Activated T-cell treated with anti-CD3 and anti-CD28 coated beads, Interleukin-2, amount 50 U/mL, for 72 hours (primary cell): Measurements from ENCODE around the gene KRT17. TPM values are rescaled to one million over a fixed set of nuclear protein-coding genes. Genes with fewer than 3 reads are reported as not detected.
"Not testable (repeated sequence)": the region's sequence is repeated elsewhere in the genome, so short reads cannot be mapped to it uniquely, and the experiment has no call there.

Experiments
- ATAC-seq, 2 donors: fragments of 150-1000 bp; cut with Tn5 transposase; replicated peaks in 1 of 2; 2 replicates each; pipeline ENCODE4 v1.10.0; 2021; ENCODE audit warnings: moderate library complexity in 2 of 2, mild to moderate bottlenecking in 1 of 2
- DNase-seq, 2 donors: peaks; one replicate each; pipeline ENCODE4 v3.0.0; 2021 to 2022; ENCODE audit warnings: mixed read lengths in 1 of 2
- H3K27ac Mint-ChIP-seq: one replicate; pipeline ENCODE4 v1.8.0; 2022; ENCODE audit warnings: mild to moderate bottlenecking, moderate library complexity, mixed read lengths
- H3K27me3 Mint-ChIP-seq: one replicate; pipeline ENCODE4 v1.8.0; 2022; ENCODE audit warnings: low read depth, mixed read lengths
- H3K36me3 Mint-ChIP-seq, 2 donors: one replicate each; pipeline ENCODE4 v1.8.0; 2022; ENCODE audit warnings: mixed read lengths in 2 of 2, mild to moderate bottlenecking in 1 of 2; ENCODE audit not compliant: insufficient read depth in 2 of 2
- H3K4me1 Mint-ChIP-seq: one replicate; pipeline ENCODE4 v1.8.0; 2022; ENCODE audit warnings: low read depth, mixed read lengths
- H3K4me3 Mint-ChIP-seq, 2 donors: one replicate each; pipeline ENCODE4 v1.8.0; 2022; ENCODE audit warnings: mild to moderate bottlenecking in 2 of 2, mixed read lengths in 2 of 2, moderate library complexity in 2 of 2
- H3K9me3 Mint-ChIP-seq, 2 donors: one replicate each; pipeline ENCODE4 v1.8.0; 2022; ENCODE audit warnings: mixed read lengths in 2 of 2
- total RNA-seq, 2 donors: library from RNA; stranded (reverse); gene quantifications; one replicate each; pipeline ENCODE4 v1.2.3, GENCODE V29; 2022

KRT17 gene
- total RNA-seq, 2 donors from 2014 or later: 0.63 TPM; not detected in 1

DNA sequence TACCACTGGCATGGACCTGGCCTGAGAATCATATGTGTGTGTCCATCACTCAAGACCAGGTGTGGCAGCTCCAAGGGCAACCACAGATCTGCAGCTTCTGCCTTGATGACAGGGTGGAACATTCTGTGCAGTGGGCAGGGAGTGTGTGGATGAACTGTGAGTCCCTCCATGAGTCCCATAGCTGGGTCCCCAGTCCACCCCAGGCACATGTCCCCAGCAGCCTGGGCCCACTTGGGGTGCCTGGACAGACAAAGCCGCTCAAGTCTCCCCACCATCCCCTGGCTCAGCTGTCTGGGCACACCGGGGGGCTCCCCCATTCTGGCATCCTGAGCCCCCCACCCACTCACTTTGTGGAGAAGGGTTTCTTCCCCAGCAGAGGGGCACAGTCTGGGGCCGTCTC lies 7.2 kb downstream of the KRT17 start:
- ATAC-seq (no peak), DNase-seq (no peak)
- Mint-ChIP-seq H3K36me3 (no peaks in the 10 kb centered on the region), H3K27ac (no peak overlapping the region), H3K4me1 (no peaks in the 10 kb centered on the region), H3K9me3 (no peaks in the 10 kb centered on the region), H3K4me3 (no peak overlapping the region), H3K27me3 (no peaks in the 10 kb centered on the region)

DNA sequence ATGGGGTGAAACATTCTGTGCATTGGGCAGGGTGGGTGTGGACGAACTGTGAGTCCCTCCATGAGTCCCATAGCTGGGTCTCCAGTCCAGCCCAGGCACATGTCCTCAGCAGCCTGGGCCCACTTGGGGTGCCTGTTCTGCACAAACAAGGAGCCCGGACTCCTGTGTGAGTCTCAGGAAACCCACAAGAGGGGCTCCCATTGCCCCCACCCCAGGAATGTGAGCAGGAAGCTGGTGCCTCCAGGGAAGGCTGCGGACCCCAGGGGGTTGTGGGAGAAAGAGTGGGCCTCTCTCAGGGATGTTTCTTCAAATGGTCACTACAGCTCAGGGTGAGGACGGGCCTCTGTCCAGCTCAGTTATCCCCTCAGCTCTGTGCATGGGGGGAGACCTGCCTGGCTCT lies 7.9 kb downstream of the KRT17 start:
- H3K27me3 Mint-ChIP-seq, H3K4me1 Mint-ChIP-seq, H3K9me3 Mint-ChIP-seq, ATAC-seq, H3K4me3 Mint-ChIP-seq, H3K36me3 Mint-ChIP-seq, DNase-seq, H3K27ac Mint-ChIP-seq: not testable (repeated sequence)

DNA sequence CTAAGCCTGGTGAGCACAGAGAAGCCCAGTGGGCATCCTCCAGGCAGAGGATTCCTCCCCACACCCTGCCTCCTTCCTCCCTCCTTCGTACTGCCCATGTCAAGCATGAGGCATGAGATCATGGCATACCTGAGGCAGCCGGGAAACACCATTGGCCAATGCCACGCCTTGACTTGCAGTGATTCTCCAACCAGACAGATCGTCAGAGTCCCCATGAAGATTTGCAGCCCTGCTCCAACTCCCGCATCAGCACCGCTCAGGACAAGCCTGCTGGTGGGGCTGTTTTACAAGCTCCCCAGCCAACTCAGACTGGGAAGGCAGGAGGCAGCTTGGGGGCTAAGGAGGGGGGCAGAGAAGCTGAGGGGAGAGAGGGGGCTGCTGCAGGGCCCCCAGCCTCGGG lies 8.9 kb downstream of the KRT17 start:
- Mint-ChIP-seq H3K27ac (no peak overlapping the region), H3K4me1 (no peaks in the 10 kb centered on the region), H3K27me3 (no peaks in the 10 kb centered on the region), H3K36me3 (no peaks in the 10 kb centered on the region), H3K9me3 (no peaks in the 10 kb centered on the region), H3K4me3 (no peak overlapping the region)
- ATAC-seq (no peak), DNase-seq (no peak)

DNA sequence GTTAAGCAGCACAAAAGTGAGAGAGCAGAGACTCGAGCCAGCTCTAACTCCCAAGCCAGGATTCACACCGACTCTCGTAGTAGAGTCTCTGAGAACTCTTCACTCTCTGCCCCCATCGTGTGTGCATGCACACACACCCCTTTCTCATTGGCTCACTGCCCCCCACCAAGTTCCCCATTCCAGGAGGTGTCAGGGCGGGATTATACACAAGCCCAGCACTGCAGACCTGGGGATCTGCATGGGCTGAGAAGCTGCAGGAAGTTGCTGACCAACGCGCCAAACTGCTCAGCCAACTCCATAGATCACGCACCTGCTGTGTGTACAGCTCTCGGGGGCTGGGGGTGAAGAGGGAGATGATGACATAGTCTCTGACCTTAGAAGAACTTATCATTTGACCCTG lies 9.6 kb downstream of the KRT17 start:
- DNase-seq, H3K4me1 Mint-ChIP-seq, H3K27ac Mint-ChIP-seq, H3K27me3 Mint-ChIP-seq, ATAC-seq, H3K4me3 Mint-ChIP-seq, H3K9me3 Mint-ChIP-seq, H3K36me3 Mint-ChIP-seq: not testable (repeated sequence)

DNA sequence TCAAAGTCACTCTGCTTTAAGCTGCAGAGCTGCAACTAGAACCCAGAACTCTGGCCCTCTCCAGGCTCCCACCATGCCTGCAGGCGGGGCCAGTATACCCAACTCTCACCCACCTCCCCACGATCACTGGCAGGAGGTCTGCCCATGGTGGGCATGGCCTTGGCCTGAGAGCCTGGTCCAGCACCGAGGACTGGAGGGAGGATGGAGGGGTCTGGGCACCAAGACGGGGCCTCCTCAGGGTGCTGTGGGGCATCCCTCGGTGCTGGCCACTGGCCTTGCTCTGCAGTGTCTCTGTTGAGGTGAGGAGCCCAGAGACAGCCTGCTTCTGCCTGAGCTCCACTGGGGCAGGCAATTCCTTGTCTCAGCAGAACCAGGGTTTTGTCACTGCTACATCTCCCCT lies 10.3 kb downstream of the KRT17 start:
- H3K4me1 Mint-ChIP-seq: no peaks in the 10 kb centered on the region
- no peak overlapping the region for H3K4me3 Mint-ChIP-seq
- H3K27ac Mint-ChIP-seq: no peak overlapping the region
- H3K27me3 Mint-ChIP-seq: peaks cover 10% of the 10 kb centered on the region
- H3K9me3 Mint-ChIP-seq: no peaks in the 10 kb centered on the region
- ATAC-seq (no peak), DNase-seq (no peak)
- no peaks in the 10 kb centered on the region for H3K36me3 Mint-ChIP-seq

DNA sequence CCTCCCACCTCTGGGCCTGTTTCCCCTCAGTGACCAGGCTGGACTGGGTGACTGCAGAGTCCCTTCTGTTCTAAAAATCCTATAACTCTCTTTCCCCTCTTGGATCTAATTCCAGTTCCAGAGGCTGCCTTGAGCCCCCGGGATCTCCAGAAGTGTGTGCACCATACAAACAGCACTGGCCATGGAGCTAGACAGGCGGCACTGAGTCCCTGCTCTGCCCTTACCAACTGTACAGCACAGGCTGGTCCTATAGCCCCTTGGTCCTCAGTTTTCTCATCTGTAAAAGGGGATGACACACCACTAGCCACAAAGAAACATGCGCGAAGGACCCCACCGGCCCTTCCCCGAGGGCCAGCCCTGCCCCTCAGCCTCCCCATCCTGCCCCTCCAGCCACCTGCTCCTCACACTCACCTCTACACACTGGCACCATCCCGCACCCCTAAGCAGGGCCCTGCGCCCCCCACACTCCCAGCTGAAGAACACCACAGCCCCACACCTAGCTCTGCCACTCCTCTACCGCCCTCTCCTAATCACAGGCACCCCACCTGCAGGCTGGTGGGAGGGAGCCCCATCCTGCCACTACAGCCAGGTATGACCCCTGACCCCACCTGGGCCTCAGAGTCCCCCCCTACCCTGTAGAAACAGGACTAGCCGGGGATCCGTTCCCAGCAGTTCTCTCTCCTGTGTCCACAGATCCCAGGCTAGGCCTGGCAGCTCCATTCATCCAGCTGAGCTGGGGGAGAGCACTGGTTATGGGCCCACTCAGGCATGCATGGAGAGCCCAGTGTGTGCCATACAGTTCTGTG lies 10.9 kb downstream of the KRT17 start:
- no peak for ATAC-seq
- H3K36me3 Mint-ChIP-seq: no peaks in the 10 kb centered on the region
- H3K27me3 Mint-ChIP-seq: peaks cover 16% of the 10 kb centered on the region
- no peaks in the 10 kb centered on the region for H3K4me1 Mint-ChIP-seq
- no peaks in the 10 kb centered on the region for H3K9me3 Mint-ChIP-seq
- no peak for DNase-seq
- H3K4me3 Mint-ChIP-seq: no peak overlapping the region
- H3K27ac Mint-ChIP-seq: no peak overlapping the region

DNA sequence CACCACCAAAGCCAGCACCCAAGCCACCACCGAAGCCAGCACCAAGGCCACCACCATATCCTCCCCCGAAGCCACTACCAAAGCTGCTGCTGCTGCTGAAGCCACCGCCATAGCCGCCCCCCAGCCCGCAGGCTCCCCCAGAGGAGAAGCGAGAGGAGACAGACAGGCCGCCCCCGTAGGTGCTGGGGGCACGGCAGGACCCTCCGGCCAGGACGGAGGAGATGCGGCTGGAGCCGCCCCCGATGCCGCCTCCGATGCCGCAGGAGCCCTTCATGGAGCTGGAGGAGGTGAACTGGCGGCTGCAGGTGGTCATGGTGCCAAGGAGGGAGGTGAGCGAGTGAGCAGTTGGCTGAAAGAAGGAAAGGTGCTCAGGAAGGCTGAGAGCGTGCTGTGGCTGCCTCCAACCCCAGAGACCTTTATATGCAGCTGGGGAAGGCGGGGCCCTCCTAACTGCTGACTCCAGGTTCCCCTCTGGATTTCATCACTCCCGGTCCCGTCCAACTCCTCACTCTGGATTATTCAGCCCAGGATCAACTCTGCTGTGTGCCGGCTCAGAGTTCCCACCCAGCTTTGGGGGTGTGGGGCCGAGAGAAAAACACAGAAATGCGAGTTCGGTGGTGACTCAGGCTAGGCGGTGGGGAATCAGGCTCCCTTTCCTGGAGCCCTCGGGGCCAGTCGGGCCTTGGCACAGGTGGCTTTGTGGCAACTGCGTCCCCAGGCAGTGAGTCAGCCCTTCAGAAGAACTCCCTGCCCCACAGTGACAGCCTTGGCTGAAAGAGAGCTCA lies 11.8 kb downstream of the KRT17 start, which contains the start of gene KRT16:
Gene KRT16 (minus strand): TSS at position 392 of the 785 bp plus-strand sequence. CDS start 79 bp downstream, at position 313.
- DNase-seq, H3K27ac Mint-ChIP-seq, ATAC-seq, H3K9me3 Mint-ChIP-seq, H3K4me3 Mint-ChIP-seq, H3K36me3 Mint-ChIP-seq, H3K4me1 Mint-ChIP-seq: not testable (repeated sequence)
- peaks cover 16% of the 10 kb centered on the region for H3K27me3 Mint-ChIP-seq

DNA sequence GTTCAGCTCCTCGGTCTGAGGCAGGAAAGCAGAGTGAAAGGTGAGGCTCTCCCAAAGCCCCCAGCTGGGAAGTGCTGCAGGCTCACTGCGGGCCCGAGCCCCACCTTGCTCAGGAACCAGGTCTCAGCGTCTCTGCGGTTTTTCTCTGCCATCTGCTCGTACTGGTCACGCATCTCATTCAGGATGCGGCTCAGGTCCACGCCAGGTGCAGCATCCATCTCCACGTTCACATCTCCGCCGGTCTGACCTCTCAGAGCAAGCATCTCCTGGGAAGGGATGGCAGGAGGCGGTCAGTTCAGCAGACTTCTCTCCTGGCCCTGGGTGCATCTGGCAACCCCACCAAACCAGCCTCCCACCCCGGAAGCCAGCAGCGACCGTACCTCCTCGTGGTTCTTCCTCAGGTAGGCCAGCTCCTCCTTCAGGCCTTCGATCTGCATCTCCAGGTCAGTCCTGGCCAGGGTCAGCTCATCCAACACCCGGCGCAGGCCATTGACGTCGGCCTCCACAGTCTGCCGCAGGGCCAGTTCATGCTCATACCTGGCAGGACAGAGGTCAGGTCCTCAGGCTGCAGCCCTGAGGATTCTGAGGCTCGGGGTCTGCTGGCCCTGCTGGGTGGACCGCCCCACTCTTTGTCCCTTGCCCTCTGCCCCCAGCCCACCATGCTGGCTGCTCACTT lies 13.3 kb downstream of the KRT17 start:
- H3K27me3 Mint-ChIP-seq: peaks cover 16% of the 10 kb centered on the region
- no peaks in the 10 kb centered on the region for H3K4me1 Mint-ChIP-seq
- peaks cover 8 to 9% of the 10 kb centered on the region in 2 donors for H3K36me3 Mint-ChIP-seq
- DNase-seq (no peak), ATAC-seq (no peak)
- peaks cover 8 to 12% of the 10 kb centered on the region in 2 donors for H3K9me3 Mint-ChIP-seq
- H3K4me3 Mint-ChIP-seq: no peak overlapping the region
- H3K27ac Mint-ChIP-seq: no peak overlapping the region

DNA sequence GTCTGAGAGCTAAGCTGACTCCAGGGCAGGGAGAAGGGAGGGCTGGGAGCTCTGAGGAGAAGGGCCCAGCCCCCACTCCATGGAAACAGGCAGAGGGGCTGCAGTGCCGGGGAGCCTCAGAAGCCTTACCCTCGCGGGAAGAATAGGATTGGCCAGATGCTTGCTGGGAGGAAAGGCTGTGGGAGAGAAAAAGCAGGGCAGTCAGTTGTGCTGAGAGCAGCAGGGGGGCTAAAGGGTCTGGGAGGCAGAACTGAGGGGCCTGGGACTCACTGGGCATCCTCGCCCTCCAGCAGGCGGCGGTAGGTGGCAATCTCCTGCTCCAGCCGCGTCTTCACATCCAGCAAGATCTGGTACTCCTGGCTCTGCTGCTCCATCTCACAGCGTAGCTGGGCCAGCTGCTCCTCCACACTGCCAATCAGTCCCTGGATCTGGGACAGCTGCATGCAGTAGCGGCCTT lies 14.3 kb downstream of the KRT17 start:
- H3K4me1 Mint-ChIP-seq, H3K4me3 Mint-ChIP-seq, ATAC-seq, H3K27ac Mint-ChIP-seq, DNase-seq: not testable (repeated sequence)
- H3K9me3 Mint-ChIP-seq: peaks cover 11 to 16% of the 10 kb centered on the region in 2 donors
- peaks cover 10 to 13% of the 10 kb centered on the region in 2 donors for H3K36me3 Mint-ChIP-seq
- H3K27me3 Mint-ChIP-seq: peaks cover 16% of the 10 kb centered on the region

DNA sequence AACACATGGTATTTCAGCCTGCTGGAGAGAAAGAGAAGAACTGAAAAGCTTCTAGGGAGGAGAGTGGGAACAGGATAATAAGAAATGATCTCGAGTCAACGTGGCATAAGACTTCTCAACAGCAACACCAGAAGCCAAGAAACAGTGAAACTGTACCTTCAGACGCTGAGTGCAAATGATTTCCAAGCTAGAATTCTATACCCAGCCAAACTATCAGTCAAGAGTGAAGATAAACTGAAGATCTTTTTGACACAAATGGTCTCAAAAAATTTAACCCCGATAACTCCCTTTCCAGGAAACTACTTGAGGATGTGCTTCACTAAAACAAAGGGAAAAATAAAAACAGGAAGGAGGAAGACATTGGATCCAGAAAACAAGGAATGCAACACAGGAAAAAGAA lies 17.4 kb downstream of the KRT17 start:
- H3K4me3 Mint-ChIP-seq, H3K27ac Mint-ChIP-seq, ATAC-seq, H3K4me1 Mint-ChIP-seq, DNase-seq: not testable (repeated sequence)
- Mint-ChIP-seq H3K27me3 (peaks cover 26% of the 10 kb centered on the region), H3K9me3 (peaks cover 11 to 16% of the 10 kb centered on the region in 2 donors), H3K36me3 (peaks cover 10 to 14% of the 10 kb centered on the region in 2 donors)

DNA sequence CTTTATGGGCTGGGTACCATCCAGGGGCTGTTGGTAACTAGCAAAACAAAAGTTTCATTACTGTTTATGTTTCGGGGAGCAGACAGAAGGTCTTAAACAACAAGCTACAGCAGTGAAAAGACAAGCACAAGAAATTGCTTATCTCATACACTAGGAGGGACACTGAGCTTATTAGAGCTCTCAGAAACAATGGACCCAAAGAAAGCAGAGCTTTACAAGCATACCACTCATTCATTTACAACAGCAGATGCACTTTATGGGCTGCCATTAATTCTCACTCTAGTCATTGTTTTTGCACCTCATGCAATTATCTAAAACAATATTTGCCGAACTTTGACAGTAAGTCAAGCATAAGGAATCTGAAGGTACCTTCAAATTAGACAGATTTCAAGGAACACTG lies 21.9 kb downstream of the KRT17 start:
- Mint-ChIP-seq H3K4me3 (no peak overlapping the region), H3K27ac (no peak overlapping the region), H3K9me3 (peaks cover 14 to 16% of the 10 kb centered on the region in 2 donors), H3K4me1 (no peaks in the 10 kb centered on the region), H3K27me3 (peaks cover 16% of the 10 kb centered on the region), H3K36me3 (peaks cover 10 to 14% of the 10 kb centered on the region in 2 donors)
- ATAC-seq (no peak), DNase-seq (no peak)

DNA sequence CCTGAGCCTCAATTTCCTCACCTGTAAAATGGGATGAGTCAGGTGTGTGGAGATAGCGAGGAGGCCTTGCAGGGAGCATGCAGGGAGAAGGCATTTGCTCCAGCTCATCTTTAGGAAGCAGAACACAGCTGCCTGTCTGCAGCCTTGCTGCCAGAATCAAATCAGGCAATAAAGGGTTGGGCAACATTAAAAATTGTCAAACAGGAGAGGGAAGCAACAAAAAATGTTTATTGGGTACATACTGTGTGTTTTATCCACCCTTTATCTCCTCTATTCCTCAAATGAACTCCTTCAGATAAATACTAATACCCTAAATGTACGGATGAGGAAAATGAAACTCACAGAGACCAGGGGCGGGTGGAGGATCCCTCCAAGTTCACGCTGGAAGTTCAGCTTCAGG lies 24.1 kb downstream of the KRT17 start:
- DNase-seq (no peak), ATAC-seq (no peak)
- H3K9me3 Mint-ChIP-seq: peaks cover 0 to 5% of the 10 kb centered on the region in 2 donors
- H3K27ac Mint-ChIP-seq: no peak overlapping the region
- peaks cover 26% of the 10 kb centered on the region for H3K27me3 Mint-ChIP-seq
- no peak overlapping the region for H3K4me3 Mint-ChIP-seq
- no peaks in the 10 kb centered on the region for H3K4me1 Mint-ChIP-seq
- peaks cover 0 to 1% of the 10 kb centered on the region in 2 donors for H3K36me3 Mint-ChIP-seq

DNA sequence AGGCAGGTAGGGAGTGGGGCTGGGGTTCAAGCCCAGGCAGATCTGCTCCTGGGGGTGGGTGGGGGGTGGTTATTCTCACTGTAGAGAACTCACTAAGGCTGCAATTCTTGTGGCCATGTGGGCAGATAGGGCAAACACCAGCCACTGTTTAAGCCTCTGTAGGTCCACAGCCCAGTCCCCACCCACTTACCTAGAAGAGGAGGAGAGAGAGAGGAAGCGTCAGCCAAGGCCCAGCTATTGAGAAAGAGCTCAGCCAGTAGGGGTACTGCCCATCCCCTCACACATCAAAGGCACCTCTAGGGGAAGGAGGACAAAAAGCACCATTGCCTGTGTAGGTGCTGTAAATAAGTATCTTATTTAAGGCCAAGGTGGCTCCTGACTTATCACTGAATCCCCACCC lies 24.7 kb downstream of the KRT17 start:
- no peak for ATAC-seq

More for the DNA sequence above, 24.7 kb downstream of the KRT17 start:
- Mint-ChIP-seq H3K27me3 (peaks cover 29% of the 10 kb centered on the region), H3K9me3 (peaks cover 0 to 5% of the 10 kb centered on the region in 2 donors), H3K36me3 (no peaks in the 10 kb centered on the region), H3K27ac (no peak overlapping the region), H3K4me3 (no peak overlapping the region), H3K4me1 (no peaks in the 10 kb centered on the region)
- DNase-seq: no peak
